ENCODE data around the gene OPN5.
A peak's percentile ranks its signal among the peaks of the same experiment; 100 is the strongest.

Gene OPN5

DNA sequence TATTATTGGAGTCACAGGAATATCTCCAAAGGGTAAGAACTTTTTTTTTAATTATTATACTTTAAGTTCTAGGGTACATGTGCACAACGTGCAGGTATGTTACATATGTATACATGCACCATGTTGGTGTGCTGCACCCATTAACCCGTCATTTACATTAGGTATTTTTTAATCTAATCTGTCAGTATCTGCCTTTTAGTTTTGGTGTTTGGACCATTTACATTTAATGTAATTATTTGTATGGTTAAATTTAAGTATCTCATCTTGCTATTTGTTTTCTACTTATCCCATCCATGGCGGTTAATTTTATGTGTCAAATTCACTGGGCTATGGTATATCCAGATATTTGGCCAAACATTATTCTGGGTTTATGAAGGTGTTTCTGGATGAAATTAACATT is 15.4 kb upstream of the OPN5 start:
- TF ChIP-seq, protein P1, sequence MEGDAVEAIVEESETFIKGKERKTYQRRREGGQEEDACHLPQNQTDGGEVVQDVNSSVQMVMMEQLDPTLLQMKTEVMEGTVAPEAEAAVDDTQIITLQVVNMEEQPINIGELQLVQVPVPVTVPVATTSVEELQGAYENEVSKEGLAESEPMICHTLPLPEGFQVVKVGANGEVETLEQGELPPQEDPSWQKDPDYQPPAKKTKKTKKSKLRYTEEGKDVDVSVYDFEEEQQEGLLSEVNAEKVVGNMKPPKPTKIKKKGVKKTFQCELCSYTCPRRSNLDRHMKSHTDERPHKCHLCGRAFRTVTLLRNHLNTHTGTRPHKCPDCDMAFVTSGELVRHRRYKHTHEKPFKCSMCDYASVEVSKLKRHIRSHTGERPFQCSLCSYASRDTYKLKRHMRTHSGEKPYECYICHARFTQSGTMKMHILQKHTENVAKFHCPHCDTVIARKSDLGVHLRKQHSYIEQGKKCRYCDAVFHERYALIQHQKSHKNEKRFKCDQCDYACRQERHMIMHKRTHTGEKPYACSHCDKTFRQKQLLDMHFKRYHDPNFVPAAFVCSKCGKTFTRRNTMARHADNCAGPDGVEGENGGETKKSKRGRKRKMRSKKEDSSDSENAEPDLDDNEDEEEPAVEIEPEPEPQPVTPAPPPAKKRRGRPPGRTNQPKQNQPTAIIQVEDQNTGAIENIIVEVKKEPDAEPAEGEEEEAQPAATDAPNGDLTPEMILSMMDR (IDR thresholded peaks at IDR 0.05; ENCODE audit: borderline replicate concordance, control extremely low read depth, extremely low read depth, insufficient read depth, missing control alignments) = no peak
- in situ Hi-C loops (cut with MboI; ENCODE audit: low sequenced_read_pairs, unreplicated experiment) = no loop called here
- DNase-seq (ENCODE audit: low spot score) = no peak

DNA sequence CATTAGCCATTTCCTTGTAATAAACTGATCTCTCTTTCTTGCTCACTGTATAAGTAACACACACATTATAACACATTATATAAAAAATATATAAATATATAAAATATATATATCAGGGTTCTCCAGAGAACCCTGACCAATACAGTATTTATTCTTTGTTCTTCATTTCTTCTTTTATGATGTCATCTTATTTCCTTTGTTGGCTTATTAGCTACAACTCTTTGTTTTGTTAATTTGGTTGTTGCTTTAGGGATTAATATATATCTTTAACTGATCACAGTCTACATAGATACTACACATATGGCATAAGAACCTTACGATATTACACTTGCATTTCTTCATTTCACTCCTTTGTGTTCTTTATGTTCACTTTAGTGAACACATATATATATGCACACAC is 14.7 kb upstream of the OPN5 start:
- TF ChIP-seq, protein P1 (IDR thresholded peaks at IDR 0.05; ENCODE audit: borderline replicate concordance, control extremely low read depth, extremely low read depth, insufficient read depth, missing control alignments) = no peak
- DNase-seq (ENCODE audit: low spot score) = no peak
- in situ Hi-C loops (cut with MboI; ENCODE audit: low sequenced_read_pairs, unreplicated experiment) = no loop called here

DNA sequence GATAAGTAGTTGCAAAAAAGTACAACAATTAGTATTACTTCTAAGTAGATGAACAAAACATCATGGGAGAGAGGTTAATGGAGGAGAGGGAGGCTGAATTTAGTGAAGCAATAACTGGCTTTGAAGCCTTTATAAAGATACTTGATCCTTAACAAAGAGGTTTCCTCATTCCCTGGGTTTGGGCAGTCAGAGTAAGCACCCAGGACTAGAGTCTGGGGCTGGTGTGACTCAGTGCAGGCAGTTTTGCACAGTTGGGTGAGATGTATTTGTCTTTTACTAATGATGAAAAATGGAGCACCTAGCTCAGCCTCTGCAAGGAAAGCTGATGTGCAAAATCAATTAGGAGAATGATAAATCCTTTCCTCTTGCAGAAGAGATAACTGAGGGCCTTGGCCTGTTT is 11.8 kb upstream of the OPN5 start:
- TF ChIP-seq, protein P1 (IDR thresholded peaks at IDR 0.05; ENCODE audit: borderline replicate concordance, control extremely low read depth, extremely low read depth, insufficient read depth, missing control alignments) = no peak
- no peak for DNase-seq (ENCODE audit: low spot score)
- in situ Hi-C loops (cut with MboI; ENCODE audit: low sequenced_read_pairs, unreplicated experiment) = no loop called here

DNA sequence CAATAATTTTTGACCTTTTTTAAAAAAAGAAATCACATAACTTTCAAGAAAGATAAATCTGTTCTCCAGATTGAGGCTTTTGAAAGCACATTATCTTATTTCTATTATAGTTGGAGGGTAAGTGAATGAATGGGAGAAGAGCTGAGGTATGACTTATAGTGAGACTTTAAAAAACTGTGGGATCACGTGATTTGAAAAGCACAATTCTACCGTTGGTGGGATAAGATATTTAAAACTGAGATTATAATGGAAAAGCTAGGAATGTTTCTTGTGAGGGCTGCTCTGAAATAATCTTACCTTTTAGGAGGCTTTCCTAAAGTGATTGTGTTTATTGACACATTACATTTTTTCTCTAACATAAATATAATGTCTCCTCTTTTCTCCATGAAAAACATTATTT is 9.5 kb upstream of the OPN5 start:
- in situ Hi-C loops (cut with MboI; ENCODE audit: low sequenced_read_pairs, unreplicated experiment) = no loop called here
- TF ChIP-seq, protein P1 (IDR thresholded peaks at IDR 0.05; ENCODE audit: borderline replicate concordance, control extremely low read depth, extremely low read depth, insufficient read depth, missing control alignments) = no peak
- no peak for DNase-seq (ENCODE audit: low spot score)

DNA sequence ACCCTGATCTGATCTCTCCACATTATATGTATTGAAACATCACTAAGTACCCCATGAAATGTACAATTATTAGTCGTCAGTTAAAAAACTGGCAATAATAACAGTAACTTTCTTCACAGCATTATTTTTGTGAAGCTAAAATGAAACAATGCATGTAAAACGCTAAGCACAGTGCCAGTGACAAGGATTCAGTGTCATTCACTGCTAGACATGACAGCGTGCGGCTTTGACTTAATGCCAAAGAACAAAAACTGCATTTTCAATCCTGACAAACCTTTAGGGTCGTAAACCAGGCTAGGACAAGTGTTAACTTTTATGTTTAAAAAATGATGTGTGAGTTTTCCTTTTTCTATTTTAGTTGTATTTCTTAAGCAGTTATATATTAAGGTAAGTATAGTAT is 8.8 kb upstream of the OPN5 start:
- TF ChIP-seq, protein P1 (IDR thresholded peaks at IDR 0.05; ENCODE audit: borderline replicate concordance, control extremely low read depth, extremely low read depth, insufficient read depth, missing control alignments) = no peak
- in situ Hi-C loops (cut with MboI; ENCODE audit: low sequenced_read_pairs, unreplicated experiment) = no loop called here
- no peak for DNase-seq (ENCODE audit: low spot score)

DNA sequence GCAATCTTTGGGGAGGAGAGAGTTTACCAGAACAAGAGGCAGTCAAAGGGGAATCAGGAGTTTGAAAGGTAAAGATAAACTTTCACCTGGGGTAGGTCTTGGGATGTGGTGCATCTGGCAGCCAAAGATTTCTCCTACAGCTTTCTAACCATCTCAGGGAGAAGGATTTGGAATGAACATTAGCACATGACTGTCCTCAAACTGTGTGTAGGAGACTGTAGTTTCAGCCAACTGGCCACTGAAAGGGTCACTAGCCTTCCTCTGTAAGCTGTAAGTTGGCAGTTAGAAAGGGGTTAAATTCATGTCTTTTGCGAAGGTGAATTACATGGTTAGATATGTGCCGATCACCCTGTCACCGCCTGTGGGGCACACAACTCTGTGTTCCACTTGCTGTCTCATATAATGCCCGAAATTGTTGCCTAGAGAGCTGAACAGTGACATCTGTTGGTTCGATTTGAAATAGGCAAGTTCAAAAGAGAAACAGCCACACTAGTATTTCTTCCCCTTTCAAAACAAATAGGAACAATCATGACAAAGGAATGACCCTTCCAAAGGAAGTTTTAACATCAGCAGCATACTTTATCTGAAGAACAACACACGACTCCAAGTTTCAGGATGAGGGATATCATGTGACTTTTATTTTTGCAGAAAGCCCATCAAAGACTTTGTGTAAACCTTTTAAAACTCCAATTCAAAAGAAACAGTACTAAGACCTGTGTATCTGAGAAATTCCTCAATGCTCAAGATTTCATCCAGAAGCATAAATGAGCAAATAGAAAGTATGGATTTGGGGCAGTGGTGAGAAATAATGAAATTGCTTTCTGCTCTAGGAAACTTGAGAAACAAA is 1.1 kb upstream of the OPN5 start:
- DNase-seq (ENCODE audit: low spot score) = peak; percentile 36
- TF ChIP-seq, protein P1 (IDR thresholded peaks at IDR 0.05; ENCODE audit: borderline replicate concordance, control extremely low read depth, extremely low read depth, insufficient read depth, missing control alignments) = peak; percentile 63
- in situ Hi-C loops (cut with MboI; ENCODE audit: low sequenced_read_pairs, unreplicated experiment) = loop anchor here (25.0 kb wide), 1 partner anchor 1632 kb away; no protein-coding TSS in a partner anchor

Data from GM13976 (cell line).